GM19239 (cell line): ENCODE results near the gene OR52B6.
"Not testable (repeated sequence)": the region's sequence is repeated elsewhere in the genome, so short reads cannot be mapped to it uniquely, and the experiment has no call there.

Experiments
- DNase-seq: peaks from one replicate; pipeline ENCODE4 v3.0.0; 2011; ENCODE audit warnings: low spot score; ENCODE audit not compliant: insufficient read length
- FAIRE-seq: peaks from 2 replicates; lab custom pipeline; 2011; peaks lifted over from hg19 to GRCh38; lab: Jason Lieb, UNC

The OR52B6 gene

DNA sequence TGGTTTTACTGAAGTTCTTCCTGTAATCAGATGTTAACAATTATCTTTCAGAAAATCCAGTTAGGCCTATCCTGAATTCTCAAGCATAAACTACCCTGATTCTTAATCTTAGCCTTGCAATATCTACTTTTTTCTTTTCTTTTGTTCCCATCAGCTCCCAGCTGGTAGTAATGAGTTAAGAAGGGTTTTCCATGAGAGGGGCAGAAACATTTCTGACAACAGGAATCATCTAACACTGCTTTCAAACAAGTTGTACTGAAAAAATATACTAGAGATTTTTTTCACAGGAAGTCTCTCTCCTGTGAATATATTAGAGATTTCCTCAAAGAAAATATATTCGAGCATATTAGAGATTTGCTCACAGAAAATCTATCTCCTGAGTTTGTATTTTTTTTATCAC is 12.5 kb downstream of the OR52B6 start:
- FAIRE-seq, result no peak
- DNase-seq, result no peak

- FAIRE-seq (peak; percentile 85), DNase-seq (peak; percentile 12)
Measured at GRCh38 chr11:5596607-5597201, 16.0 kb downstream of the OR52B6 start, which contains the start of gene TRIM6. Gene TRIM6 (plus strand): TSS chr11:5596637. CDS start chr11:5596898, 261 bp downstream.

GRCh38 chr11:5597953-5598352 is 17.3 kb downstream of the OR52B6 start:
- no peak for DNase-seq
- FAIRE-seq, result no peak

- peak; percentile 48 for DNase-seq
Measured at GRCh38 chr11:5600374-5600851, 19.7 kb downstream of the OR52B6 start.

GRCh38 chr11:5602791-5603190 is 22.1 kb downstream of the OR52B6 start:
- DNase-seq, FAIRE-seq: not testable (repeated sequence)

More at GRCh38 chr11:5600374-5600851, 19.7 kb downstream of the OR52B6 start:
- peak; percentile 95 for FAIRE-seq

DNA sequence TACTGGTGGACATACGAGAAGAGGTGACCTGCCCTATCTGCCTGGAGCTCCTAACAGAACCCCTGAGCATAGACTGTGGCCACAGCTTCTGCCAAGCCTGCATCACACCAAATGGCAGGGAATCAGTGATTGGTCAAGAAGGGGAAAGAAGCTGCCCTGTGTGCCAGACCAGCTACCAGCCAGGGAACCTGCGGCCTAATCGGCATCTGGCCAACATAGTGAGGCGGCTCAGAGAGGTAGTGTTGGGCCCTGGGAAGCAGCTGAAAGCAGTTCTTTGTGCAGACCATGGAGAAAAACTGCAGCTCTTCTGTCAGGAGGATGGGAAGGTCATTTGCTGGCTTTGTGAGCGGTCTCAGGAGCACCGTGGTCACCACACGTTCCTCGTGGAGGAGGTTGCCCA is 22.6 kb downstream of the OR52B6 start:
- DNase-seq (no peak), FAIRE-seq (no peak)

DNA sequence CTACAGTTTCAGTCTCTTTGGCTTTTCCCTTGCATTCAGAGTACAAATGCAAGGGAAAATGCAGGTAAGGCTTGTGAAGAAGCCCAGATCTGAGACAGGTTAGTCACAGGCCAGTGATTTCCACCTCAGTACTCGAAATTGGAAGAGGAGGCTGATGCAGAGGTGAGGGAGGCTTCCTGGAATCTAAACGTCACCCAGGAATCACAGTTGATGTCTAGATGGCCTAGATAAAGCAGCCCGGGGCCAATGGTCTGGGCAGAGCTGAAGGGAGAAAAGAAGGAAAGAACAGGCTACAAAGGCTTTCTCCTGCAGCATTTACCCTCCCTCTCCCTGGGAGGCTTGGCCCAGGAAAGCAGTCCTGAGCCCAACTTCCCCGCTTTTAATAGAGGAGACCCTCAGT is 24.2 kb downstream of the OR52B6 start:
- no peak for FAIRE-seq
- no peak for DNase-seq

DNA sequence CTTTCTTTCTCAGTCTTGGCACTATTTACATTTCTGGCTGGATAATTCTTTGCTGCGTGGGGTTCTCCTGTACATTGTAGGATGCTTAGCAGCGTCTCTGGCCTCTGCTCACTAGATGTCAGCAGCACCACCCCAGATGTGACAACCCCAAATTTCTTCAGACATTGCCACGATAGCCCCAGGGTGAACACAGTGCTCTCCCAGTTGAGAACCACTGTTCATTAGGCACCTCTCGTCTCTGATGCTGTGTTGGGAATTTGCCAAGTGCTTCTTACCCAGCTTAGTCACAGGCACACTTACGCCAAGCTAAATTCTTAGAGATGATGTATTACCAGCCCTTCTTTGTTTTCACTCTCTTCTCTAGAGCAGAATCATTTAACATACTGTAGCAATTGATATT is 25.2 kb downstream of the OR52B6 start:
- FAIRE-seq, result no peak

GRCh38 chr11:5608808-5609207 is 28.1 kb downstream of the OR52B6 start:
- no peak for FAIRE-seq
- DNase-seq, result no peak

More for the DNA sequence above, 25.2 kb downstream of the OR52B6 start:
- DNase-seq, result no peak

DNA sequence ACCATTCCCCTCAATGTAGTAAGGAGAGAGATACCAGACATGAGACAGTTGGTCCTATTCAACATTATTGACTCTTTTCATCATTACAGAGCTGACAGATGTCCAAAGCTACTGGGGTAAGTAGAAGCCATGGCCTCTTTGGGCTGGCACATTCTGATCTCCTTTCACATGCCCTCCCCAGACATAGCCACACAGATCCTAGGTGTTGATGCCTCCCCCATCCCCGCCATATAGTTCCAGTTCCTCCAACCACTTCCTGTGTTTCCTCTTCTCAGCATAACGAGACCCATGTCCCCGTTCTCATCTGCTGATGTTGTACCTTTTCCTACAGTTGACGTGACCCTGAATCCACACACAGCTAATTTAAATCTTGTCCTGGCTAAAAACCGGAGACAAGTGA is 29.8 kb downstream of the OR52B6 start:
- no peak for DNase-seq
- no peak for FAIRE-seq

DNA sequence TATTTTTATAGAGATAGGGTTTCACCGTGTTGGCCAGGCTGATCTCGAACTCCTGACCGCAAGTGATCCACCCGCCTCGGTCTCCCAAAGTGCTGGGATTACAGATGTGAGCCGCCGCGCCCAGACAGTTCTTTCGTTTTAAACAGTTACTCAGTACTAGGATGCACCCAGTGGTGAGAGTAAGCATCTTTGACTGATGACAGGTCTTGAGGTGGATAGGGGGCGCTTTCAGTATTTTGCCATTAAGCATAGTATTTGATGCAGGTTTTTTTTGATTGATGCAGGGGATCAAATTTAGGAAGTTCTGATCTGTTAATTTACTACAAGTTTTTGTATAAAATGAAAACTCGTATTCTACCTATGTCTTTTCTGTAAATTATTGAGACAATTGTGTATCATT is 30.9 kb downstream of the OR52B6 start:
- DNase-seq, result no peak
- FAIRE-seq, result no peak

GRCh38 chr11:5618807-5619206 is 38.1 kb downstream of the OR52B6 start:
- FAIRE-seq (peak; percentile 18), DNase-seq (no peak)

GRCh38 chr11:5620651-5621521 is 40.2 kb downstream of the OR52B6 start:
- no peak for FAIRE-seq
- no peak for DNase-seq

- no peak for FAIRE-seq
- DNase-seq, result no peak
Measured at GRCh38 chr11:5621580-5621979, 40.9 kb downstream of the OR52B6 start.

DNA sequence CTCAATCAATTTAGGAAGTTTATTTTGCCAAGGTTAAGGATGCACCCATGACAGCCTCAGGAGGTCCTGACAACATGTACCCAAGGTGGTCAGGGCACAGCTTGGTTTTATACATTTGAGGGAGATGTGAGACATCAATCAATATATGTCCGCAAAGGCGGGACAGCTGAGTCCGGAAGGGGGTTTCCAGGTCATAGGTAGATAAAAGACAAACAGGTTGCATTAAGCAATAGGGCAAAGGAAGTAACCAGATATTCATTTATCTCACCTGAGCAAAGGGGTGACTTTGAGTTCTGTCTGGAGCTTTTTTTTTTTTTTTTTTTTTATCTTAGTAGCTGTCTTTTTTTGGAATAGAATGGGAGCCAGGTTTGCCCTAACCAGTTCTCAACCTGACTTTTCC is 42.1 kb downstream of the OR52B6 start:
- FAIRE-seq (no peak), DNase-seq (no peak)

DNA sequence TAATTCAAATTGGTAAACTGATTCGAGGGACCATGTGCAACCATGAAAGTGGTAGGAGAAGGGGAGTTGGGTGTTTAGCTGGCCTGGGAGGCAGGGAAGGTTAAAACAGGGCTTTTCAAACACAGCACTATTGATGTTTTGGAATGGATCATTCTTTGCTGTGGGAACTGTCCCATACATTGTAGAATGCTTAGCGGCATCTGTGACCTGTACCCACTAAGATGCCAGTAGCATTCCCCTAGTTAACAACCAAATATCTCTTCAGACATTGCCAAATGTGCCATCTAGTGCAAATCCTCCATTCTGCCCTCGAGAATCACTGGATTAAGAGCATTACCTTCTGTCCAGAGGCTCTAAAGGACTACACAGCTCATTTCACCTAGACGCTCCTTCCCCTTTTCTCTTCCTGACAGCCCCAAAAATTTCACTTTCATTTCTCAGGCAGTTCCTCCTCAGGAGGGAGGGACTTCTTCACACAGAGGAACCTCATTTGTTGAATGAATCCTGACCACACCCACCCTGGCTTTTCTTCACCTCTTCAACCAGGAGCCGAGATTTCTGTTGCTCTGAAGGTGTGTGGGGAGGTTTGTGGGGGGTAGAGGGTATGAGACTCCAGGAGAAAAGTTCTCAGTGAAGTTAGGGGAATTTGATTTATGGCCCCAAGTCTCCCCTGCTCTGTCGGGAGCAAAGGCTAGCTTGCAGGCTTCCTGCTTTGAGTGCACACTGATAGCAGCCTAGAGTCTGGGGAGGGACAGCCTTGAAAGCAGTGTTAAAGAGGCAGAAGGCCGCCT is 44.0 kb downstream of the OR52B6 start, which contains the start of gene TRIM34:
TSS of gene TRIM34 (plus strand) at position 513 of the 791 bp plus-strand sequence. CDS start 7,331 bp downstream, outside the sequence.
- FAIRE-seq, result peak; percentile 100
- DNase-seq, result peak; percentile 84

DNA sequence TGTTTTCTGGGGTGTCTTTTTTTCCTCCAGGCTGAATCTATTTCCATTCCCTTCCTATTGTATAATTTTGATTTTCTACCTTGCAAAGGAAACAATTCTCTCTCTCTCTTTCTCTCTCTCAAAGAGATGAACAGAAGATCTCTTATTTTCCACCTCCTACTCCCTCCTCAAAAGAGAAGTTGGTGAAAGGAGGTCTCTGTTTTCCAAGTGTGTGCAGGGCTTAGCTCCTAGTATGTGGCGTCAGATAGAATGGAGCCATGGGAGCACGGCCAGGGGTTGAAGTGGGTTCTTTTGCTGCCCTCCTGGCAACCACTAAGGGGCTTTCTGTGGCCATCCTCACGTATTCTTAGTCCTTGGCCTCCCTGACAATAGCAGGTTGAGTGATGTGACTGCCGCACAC is 44.6 kb downstream of the OR52B6 start:
- no peak for FAIRE-seq
- no peak for DNase-seq

DNA sequence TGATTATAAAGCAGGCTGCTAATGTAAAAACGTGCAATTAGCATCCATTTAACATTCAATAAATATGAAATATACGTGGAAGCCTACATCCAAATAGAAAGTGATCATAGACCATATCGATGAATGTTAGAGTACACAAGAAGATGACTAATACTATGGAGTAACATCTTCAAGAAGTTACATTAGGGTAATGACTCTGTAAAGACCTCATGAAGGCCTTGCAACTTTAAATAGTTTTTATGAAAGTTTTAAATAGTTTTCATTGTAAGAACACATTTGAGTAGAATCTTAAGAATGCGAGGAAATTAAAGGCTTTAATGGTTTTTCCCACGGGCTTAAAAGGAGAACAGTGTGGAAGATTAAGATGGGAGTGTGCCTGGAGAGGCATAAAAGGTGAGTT is 45.5 kb downstream of the OR52B6 start:
- FAIRE-seq (no peak), DNase-seq (no peak)

DNA sequence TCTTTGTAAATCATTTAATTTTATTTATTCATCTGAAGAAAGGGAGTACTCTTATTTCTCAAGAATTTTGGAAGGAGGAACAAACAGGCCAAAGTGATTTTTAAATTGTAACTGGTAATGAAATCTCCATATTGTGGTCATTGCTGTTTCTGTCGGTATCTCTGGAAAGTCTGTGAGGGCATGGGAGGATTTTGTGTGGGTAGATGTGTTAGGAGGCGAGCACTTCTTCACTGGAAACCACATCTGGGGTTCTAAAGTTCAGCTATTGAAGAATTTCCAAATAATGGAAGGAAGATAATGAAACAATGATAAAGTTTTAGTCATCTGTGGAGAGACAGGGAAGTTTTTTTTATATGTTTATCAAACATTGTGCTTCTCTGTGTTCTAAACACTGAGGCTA is 50.7 kb downstream of the OR52B6 start:
- FAIRE-seq (no peak), DNase-seq (no peak)
